ENCODE measurements around the gene NUDT22. TPM values are rescaled to one million over a fixed set of nuclear protein-coding genes. Genes with fewer than 3 reads are reported as not detected.
A peak's percentile ranks its signal among the peaks of the same experiment; 100 is the strongest.

The NUDT22 gene
- total and polyA plus RNA-seq, 2 of the 8 experiments (the other 6 are each of a cell fraction or from before 2014, with no cell fraction given), result 43.4 to 69.0 TPM

DNA sequence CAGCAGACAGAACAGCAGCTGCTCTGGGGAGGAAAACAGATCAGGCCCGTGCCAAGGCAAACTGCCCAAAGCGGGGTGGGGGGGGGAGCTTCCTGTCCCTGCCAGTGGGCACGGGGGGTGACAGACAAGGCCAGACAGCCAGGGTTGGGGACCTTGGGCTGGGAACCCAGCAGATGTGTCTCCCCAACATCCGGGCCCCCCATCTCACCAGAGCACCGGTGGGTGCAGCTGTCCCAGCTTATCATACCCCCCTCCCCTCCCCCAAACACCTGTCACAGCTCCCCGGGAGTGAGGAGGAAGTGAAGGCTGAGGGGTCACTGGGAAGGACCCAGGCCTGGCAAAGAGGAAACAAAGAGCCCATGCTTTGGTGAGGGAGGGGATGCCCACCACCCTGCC is 19.3 kb downstream of the NUDT22 start:
- Histone ChIP-seq H2BK20ac (ENCODE audit: low read length) (no peak overlapping the region), H2AFZ (ENCODE audit: low read length) (no peak overlapping the region), H3K9me3 (ENCODE audit: insufficient read depth in 2 of 2, low read depth in 1 of 2, low read length in 1 of 2) (no peaks in the 10 kb centered on the region), H3K79me1 (ENCODE audit: low read depth, low read length) (peaks cover 6% of the 10 kb centered on the region), H3K4ac (replicated peaks; ENCODE audit: insufficient read length, low read depth, low read length) (peak overlapping the region; percentile 63), H2BK12ac (ENCODE audit: low read depth, low read length) (peak overlapping the region; percentile 84; the same call in 1 of the 2 replicates), H3K56ac (replicated peaks; ENCODE audit: insufficient read length, low read depth, low read length) (no peak overlapping the region), H3K4me1 (replicated peaks in 1 of 4; ENCODE audit: control insufficient read depth in 3 of 4, insufficient read depth in 4 of 4, low read length in 3 of 4) (peaks cover 0 to 42% (median 34%) of the 10 kb centered on the region in 4 experiments; a peak in 6 of 7 replicates), H3K36me3 (ENCODE audit: control insufficient read depth in 2 of 4, insufficient read depth in 4 of 4, low read length in 3 of 4) (peaks cover 0 to 17% (median 4%) of the 10 kb centered on the region in 4 experiments; a peak in 4 of 8 replicates), H4K20me1 (replicated peaks in 1 of 2; ENCODE audit: control insufficient read depth in 1 of 2, insufficient read depth in 2 of 2, low read length in 2 of 2) (peaks cover 0 to 13% of the 10 kb centered on the region in 2 experiments), H2AK5ac (ENCODE audit: low read depth, low read length) (no peak overlapping the region), H4K91ac (replicated peaks; ENCODE audit: insufficient read length, low read length) (no peak overlapping the region), H3K27ac (ENCODE audit: low read depth, low read length) (no peak overlapping the region), H3K27me3 (replicated peaks in 1 of 4; ENCODE audit: control insufficient read depth in 3 of 4, extremely low read depth in 1 of 4, insufficient read depth in 3 of 4, low read length in 3 of 4) (no peaks in the 10 kb centered on the region), H3K23ac (ENCODE audit: insufficient read length) (no peak overlapping the region), H2BK120ac (replicated peaks; ENCODE audit: low read depth, low read length) (no peak overlapping the region), H3K4me3 (ENCODE audit: extremely low read depth in 1 of 4, insufficient read depth in 2 of 4, low read depth in 3 of 4, low read length in 4 of 4) (peak overlapping the region; percentile 56 to 99 (median 90)), H3K14ac (ENCODE audit: insufficient read length) (no peak overlapping the region), H2BK5ac (ENCODE audit: low read depth, low read length) (peak overlapping the region; percentile 90; the same call in 1 of the 2 replicates), H3K23me2 (ENCODE audit: low read depth, low read length) (peaks cover 19% of the 10 kb centered on the region), H3K18ac (ENCODE audit: extremely low read depth, low read length) (no peak overlapping the region), H2BK15ac (ENCODE audit: low read length) (no peak overlapping the region), H3K4me2 (ENCODE audit: insufficient read depth in 1 of 2, low read depth in 2 of 2, low read length in 2 of 2) (peak overlapping the region; percentile 71 to 73), H3K9ac (replicated peaks in 1 of 4; ENCODE audit: extremely low read depth in 1 of 4, low read depth in 3 of 4, low read length in 3 of 4) (peak overlapping the region in 3 of 4 experiments; percentile 66 to 71 (median 71); a peak in 6 of 7 replicates), H3K79me2 (ENCODE audit: control insufficient read depth in 1 of 2, insufficient read depth in 2 of 2, low read length in 2 of 2) (peaks cover 6 to 21% of the 10 kb centered on the region in 2 experiments; a peak in 3 of 4 replicates), H4K8ac (ENCODE audit: extremely low read depth, insufficient read depth, low read length) (no peak overlapping the region; the same call in 1 of the 2 replicates), H4K5ac (ENCODE audit: insufficient read length, low read depth, low read length) (peak overlapping the region; percentile 70)
- no peak for DNase-seq (ENCODE audit: low read depth in 1 of 2, low spot score in 2 of 2)
- TF ChIP-seq SUZ12 (IDR thresholded peaks at IDR 0.05; ENCODE audit: low read length) (no peak), HDAC6 (IDR thresholded peaks at IDR 0.05; ENCODE audit: low read depth, low read length) (no peak), JUND (IDR thresholded peaks at IDR 0.05; ENCODE audit: low read length) (no peak), GABPA (IDR thresholded peaks at IDR 0.05; ENCODE audit: borderline replicate concordance, insufficient read depth, low read length) (no peak), GTF2F1 (IDR thresholded peaks at IDR 0.05; ENCODE audit: borderline replicate concordance, low read depth, low read length) (no peak), POLR2A (IDR thresholded peaks at IDR 0.05; ENCODE audit: control extremely low read depth in 1 of 2, low read depth in 2 of 2, low read length in 2 of 2) (no peak)
- TF ChIP-seq, protein P1, sequence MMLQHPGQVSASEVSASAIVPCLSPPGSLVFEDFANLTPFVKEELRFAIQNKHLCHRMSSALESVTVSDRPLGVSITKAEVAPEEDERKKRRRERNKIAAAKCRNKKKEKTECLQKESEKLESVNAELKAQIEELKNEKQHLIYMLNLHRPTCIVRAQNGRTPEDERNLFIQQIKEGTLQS (IDR thresholded peaks at IDR 0.05; ENCODE audit: insufficient read depth, low read depth, low read length), result no peak
- TF ChIP-seq, protein P2, sequence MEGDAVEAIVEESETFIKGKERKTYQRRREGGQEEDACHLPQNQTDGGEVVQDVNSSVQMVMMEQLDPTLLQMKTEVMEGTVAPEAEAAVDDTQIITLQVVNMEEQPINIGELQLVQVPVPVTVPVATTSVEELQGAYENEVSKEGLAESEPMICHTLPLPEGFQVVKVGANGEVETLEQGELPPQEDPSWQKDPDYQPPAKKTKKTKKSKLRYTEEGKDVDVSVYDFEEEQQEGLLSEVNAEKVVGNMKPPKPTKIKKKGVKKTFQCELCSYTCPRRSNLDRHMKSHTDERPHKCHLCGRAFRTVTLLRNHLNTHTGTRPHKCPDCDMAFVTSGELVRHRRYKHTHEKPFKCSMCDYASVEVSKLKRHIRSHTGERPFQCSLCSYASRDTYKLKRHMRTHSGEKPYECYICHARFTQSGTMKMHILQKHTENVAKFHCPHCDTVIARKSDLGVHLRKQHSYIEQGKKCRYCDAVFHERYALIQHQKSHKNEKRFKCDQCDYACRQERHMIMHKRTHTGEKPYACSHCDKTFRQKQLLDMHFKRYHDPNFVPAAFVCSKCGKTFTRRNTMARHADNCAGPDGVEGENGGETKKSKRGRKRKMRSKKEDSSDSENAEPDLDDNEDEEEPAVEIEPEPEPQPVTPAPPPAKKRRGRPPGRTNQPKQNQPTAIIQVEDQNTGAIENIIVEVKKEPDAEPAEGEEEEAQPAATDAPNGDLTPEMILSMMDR (IDR thresholded peaks at IDR 0.05; ENCODE audit: control extremely low read depth in 1 of 3, insufficient read depth in 1 of 3, low read depth in 1 of 3, low read length in 3 of 3), result no peak
- ChIA-PET CTCF (ENCODE audit: partially characterized antibody) (interaction anchor here (1.0 to 10.0 kb wide), 8 partner anchors 20 to 111 kb away, joined by 3 to 102 read pairs (median 16); partner anchors contain the start of genes CATSPERZ, ESRRA, FERMT3 and NUDT22), POLR2A (ENCODE audit: partially characterized antibody) (interaction anchor here (0.7 to 13.1 kb wide), 17 partner anchors 10 to 59 kb away, joined by 3 to 352 read pairs (median 9); partner anchors contain the start of genes BAD, DNAJC4, FERMT3 and GPR137)
- 33% methylated on average over 5 of the region's 6 CpGs; no CpG with 5 or more reads in 1 of the 2 experiments for WGBS, 2 experiments (ENCODE audit: extremely low coverage in 1 of 2, insufficient coverage in 1 of 2, insufficient read length in 1 of 2, insufficient replicate concordance in 2 of 2, low coverage in 1 of 2, low lambda C conversion rate in 2 of 2, missing lambda C conversion rate in 1 of 2)
- no peak for FAIRE-seq

All from H1 (cell line).